Osteocyte (in vitro differentiated cells): Measurements from ENCODE around the gene MAT1A. TPM values are rescaled to one million over a fixed set of nuclear protein-coding genes. Genes with fewer than 3 reads are reported as not detected.

ENCODE experiments used
- DNase-seq: peaks from one replicate; pipeline ENCODE4 v3.0.0; 2021; ENCODE audit warnings: mixed read lengths; ENCODE audit not compliant: unreplicated experiment; ENCODE audit errors: extremely low spot score
- H3K27ac Mint-ChIP-seq: one replicate; pipeline ENCODE4 v1.8.0; 2021; ENCODE audit warnings: mild to moderate bottlenecking, mixed read lengths; ENCODE audit not compliant: unreplicated experiment
- H3K27me3 Mint-ChIP-seq: one replicate; pipeline ENCODE4 v1.8.0; 2021; ENCODE audit warnings: mixed read lengths; ENCODE audit not compliant: unreplicated experiment
- H3K36me3 Mint-ChIP-seq: one replicate; pipeline ENCODE4 v1.8.0; 2021; ENCODE audit warnings: mixed read lengths; ENCODE audit not compliant: unreplicated experiment
- H3K4me1 Mint-ChIP-seq: one replicate; pipeline ENCODE4 v1.8.0; 2021; ENCODE audit warnings: mixed read lengths; ENCODE audit not compliant: unreplicated experiment
- H3K4me3 Mint-ChIP-seq: one replicate; pipeline ENCODE4 v1.8.0; 2021; ENCODE audit warnings: mild to moderate bottlenecking, moderate library complexity, mixed read lengths; ENCODE audit not compliant: unreplicated experiment
- H3K9me3 Mint-ChIP-seq: one replicate; pipeline ENCODE4 v1.8.0; 2021; ENCODE audit warnings: mixed read lengths; ENCODE audit not compliant: unreplicated experiment
- CTCF ChIP-seq: fragments of 200-600 bp; sonication (generic); IDR thresholded peaks from 2 replicates; pipeline ENCODE4 v1.5.0; 2021; ENCODE audit warnings: antibody characterized with exemption, mild to moderate bottlenecking, moderate library complexity
- total RNA-seq: library from RNA; stranded (reverse); gene quantifications from 2 replicates; pipeline ENCODE4 v1.2.1, GENCODE V29; 2021

MAT1A gene
- total RNA-seq, 1 donor from 2014 or later = not detected

- DNase-seq = peak; percentile 44
- Mint-ChIP-seq H3K27ac (no peak overlapping the region), H3K27me3 (no peaks in the 10 kb centered on the region), H3K9me3 (no peaks in the 10 kb centered on the region), H3K4me1 (peaks cover 11% of the 10 kb centered on the region), H3K4me3 (no peak overlapping the region), H3K36me3 (no peaks in the 10 kb centered on the region)
- no peak for TF ChIP-seq CTCF
Observed at GRCh38 chr10:80264081-80265056, 25.1 kb downstream of the MAT1A start.

GRCh38 chr10:80261316-80262030 lies 28.0 kb downstream of the MAT1A start:
- H3K27ac Mint-ChIP-seq = no peak overlapping the region
- TF ChIP-seq CTCF = no peak
- H3K36me3 Mint-ChIP-seq = no peaks in the 10 kb centered on the region
- peaks cover 8% of the 10 kb centered on the region for H3K27me3 Mint-ChIP-seq
- no peaks in the 10 kb centered on the region for H3K9me3 Mint-ChIP-seq
- H3K4me1 Mint-ChIP-seq = peaks cover 7% of the 10 kb centered on the region
- H3K4me3 Mint-ChIP-seq = no peak overlapping the region
- peak; percentile 76 for DNase-seq

GRCh38 chr10:80260295-80261243 lies 28.9 kb downstream of the MAT1A start:
- Mint-ChIP-seq H3K4me1 (peaks cover 3% of the 10 kb centered on the region), H3K4me3 (no peak overlapping the region), H3K27me3 (peaks cover 15% of the 10 kb centered on the region), H3K36me3 (no peaks in the 10 kb centered on the region), H3K9me3 (no peaks in the 10 kb centered on the region), H3K27ac (no peak overlapping the region)
- peak; percentile 87 for TF ChIP-seq CTCF
- peak; percentile 86 for DNase-seq

GRCh38 chr10:80259405-80259871 lies 30.0 kb downstream of the MAT1A start:
- H3K27ac Mint-ChIP-seq = no peak overlapping the region
- no peaks in the 10 kb centered on the region for H3K9me3 Mint-ChIP-seq
- H3K27me3 Mint-ChIP-seq = peaks cover 15% of the 10 kb centered on the region
- peak; percentile 38 for DNase-seq
- H3K36me3 Mint-ChIP-seq = no peaks in the 10 kb centered on the region
- no peak overlapping the region for H3K4me3 Mint-ChIP-seq
- H3K4me1 Mint-ChIP-seq = no peaks in the 10 kb centered on the region
- no peak for TF ChIP-seq CTCF
